Neural progenitor cell (in vitro differentiated cells): ENCODE measurements around the gene HNRNPD. TPM values are rescaled to one million over a fixed set of nuclear protein-coding genes. Genes with fewer than 3 reads are reported as not detected.

Experiments used
- DNase-seq: peaks from one replicate; pipeline ENCODE4 v3.0.0-alpha.2; 2016; ENCODE audit warnings: low spot score
- H2AFZ ChIP-seq: fragments of 200-600 bp; sonication (generic); replicated peaks from 2 replicates; pipeline ENCODE4 v1.6.1; 2016; ENCODE audit warnings: antibody characterized with exemption
- H3F3A ChIP-seq: fragments of 200-600 bp; sonication (generic); 2 replicates; pipeline ENCODE4 v1.6.1; 2016; ENCODE audit warnings: antibody characterized with exemption, low read depth
- H3K27ac ChIP-seq: fragments of 200-600 bp; sonication (generic); 2 replicates; pipeline ENCODE4 v1.5.1; 2016; ENCODE audit warnings: mild to moderate bottlenecking
- H3K27me3 ChIP-seq: fragments of 200-600 bp; sonication (generic); 2 replicates; pipeline ENCODE4 v1.6.1; 2016; ENCODE audit warnings: mild to moderate bottlenecking, moderate library complexity
- H3K36me3 ChIP-seq: fragments of 200-600 bp; sonication (generic); 2 replicates; pipeline ENCODE4 v1.5.1; 2016
- H3K4me1 ChIP-seq: fragments of 200-600 bp; sonication (generic); 2 replicates; pipeline ENCODE4 v1.6.1; 2016; ENCODE audit warnings: mixed run types
- H3K4me2 ChIP-seq: fragments of 200-600 bp; sonication (generic); 2 replicates; pipeline ENCODE4 v1.6.1; 2016
- H3K4me3 ChIP-seq: fragments of 200-600 bp; sonication (generic); 2 replicates; pipeline ENCODE4 v1.5.1; 2016
- H3K79me2 ChIP-seq: fragments of 200-600 bp; sonication (generic); 2 replicates; pipeline ENCODE4 v1.6.1; 2016; ENCODE audit warnings: low read depth
- H3K9ac ChIP-seq: fragments of 200-600 bp; sonication (generic); 2 replicates; pipeline ENCODE4 v1.6.1; 2016
- H3K9me3 ChIP-seq: fragments of 200-600 bp; sonication (generic); 2 replicates; pipeline ENCODE4 v1.5.1; 2016; ENCODE audit warnings: low read depth
- H4K20me1 ChIP-seq: fragments of 200-600 bp; sonication (generic); 2 replicates; pipeline ENCODE4 v1.6.1; 2016; ENCODE audit warnings: low read depth
- H3K27ac Mint-ChIP-seq: 3 replicates; pipeline ENCODE4 v1.8.0; 2021; ENCODE audit warnings: mixed read lengths
- H3K27me3 Mint-ChIP-seq: 2 replicates; pipeline ENCODE4 v1.8.0; 2022; ENCODE audit warnings: low read depth, mild to moderate bottlenecking, inconsistent platforms, moderate library complexity, mixed read lengths; ENCODE audit not compliant: insufficient read depth
- H3K36me3 Mint-ChIP-seq: 3 replicates; pipeline ENCODE4 v1.8.0; 2021; ENCODE audit warnings: mixed read lengths
- H3K4me1 Mint-ChIP-seq: 3 replicates; pipeline ENCODE4 v1.8.0; 2021; ENCODE audit warnings: mixed read lengths
- H3K4me3 Mint-ChIP-seq: 3 replicates; pipeline ENCODE4 v1.8.0; 2021; ENCODE audit warnings: mild to moderate bottlenecking, moderate library complexity, mixed read lengths
- H3K9me3 Mint-ChIP-seq: 3 replicates; pipeline ENCODE4 v1.8.0; 2020; ENCODE audit warnings: mixed read lengths
- CTCF ChIP-seq: fragments of 200-600 bp; sonication (generic); IDR thresholded peaks from 2 replicates; pipeline ENCODE4 v1.5.1; 2017; ENCODE audit warnings: antibody characterized with exemption, mild to moderate bottlenecking
- EZH2 ChIP-seq: fragments of 200-600 bp; sonication (generic); IDR thresholded peaks from 2 replicates; pipeline ENCODE4 v1.6.1; 2017; ENCODE audit warnings: antibody characterized with exemption, mild to moderate bottlenecking, moderate library complexity
- EZH2phosphoT487 ChIP-seq: fragments of 200-600 bp; sonication (generic); IDR thresholded peaks from 2 replicates; pipeline ENCODE4 v1.6.1; 2017; ENCODE audit warnings: antibody characterized with exemption
- total RNA-seq: library from RNA; depleted of rRNA; stranded (reverse); fragments of >200 nt; gene quantifications from 2 replicates; pipeline ENCODE4 v1.2.3, GENCODE V29; 2015; ENCODE audit warnings: low replicate concordance

HNRNPD gene
- total RNA-seq, 1 donor from 2014 or later: 250 TPM

- Mint-ChIP-seq H3K27ac (no peak overlapping the region), H3K4me1 (no peaks in the 10 kb centered on the region), H3K4me3 (no peak overlapping the region), H3K9me3 (peaks cover 13% of the 10 kb centered on the region), H3K27me3 (peaks cover 7% of the 10 kb centered on the region), H3K36me3 (peaks cover 14% of the 10 kb centered on the region)
- H3K4me2 ChIP-seq: no peak overlapping the region
- H3K9ac ChIP-seq: no peak overlapping the region
- H3F3A ChIP-seq: peaks cover 3% of the 10 kb centered on the region
- no peaks in the 10 kb centered on the region for H4K20me1 ChIP-seq
- no peaks in the 10 kb centered on the region for H3K36me3 ChIP-seq
- no peak overlapping the region for H3K27ac ChIP-seq
- no peak for TF ChIP-seq CTCF
- no peak for TF ChIP-seq EZH2
- TF ChIP-seq EZH2phosphoT487: no peak
- no peak for DNase-seq
- no peak overlapping the region for H2AFZ ChIP-seq
- no peaks in the 10 kb centered on the region for H3K9me3 ChIP-seq
- no peak overlapping the region for H3K4me3 ChIP-seq
- H3K27me3 ChIP-seq: no peaks in the 10 kb centered on the region
- H3K4me1 ChIP-seq: no peaks in the 10 kb centered on the region
- no peaks in the 10 kb centered on the region for H3K79me2 ChIP-seq
Observed at GRCh38 chr4:82382751-82383150, 9.0 kb upstream of the HNRNPD start.

GRCh38 chr4:82381661-82382296 is 8.0 kb upstream of the HNRNPD start:
- Histone ChIP-seq H3K36me3 (no peaks in the 10 kb centered on the region), H3K9ac (no peak overlapping the region), H2AFZ (no peak overlapping the region), H4K20me1 (no peaks in the 10 kb centered on the region), H3K4me3 (no peak overlapping the region), H3K27me3 (no peaks in the 10 kb centered on the region), H3K79me2 (peaks cover 7% of the 10 kb centered on the region), H3K9me3 (no peaks in the 10 kb centered on the region), H3K4me2 (no peak overlapping the region), H3K27ac (no peak overlapping the region), H3K4me1 (no peaks in the 10 kb centered on the region), H3F3A (peaks cover 3% of the 10 kb centered on the region)
- H3K9me3 Mint-ChIP-seq: peaks cover 12% of the 10 kb centered on the region
- H3K4me3 Mint-ChIP-seq: no peak overlapping the region
- TF ChIP-seq CTCF (no peak), EZH2phosphoT487 (no peak), EZH2 (no peak)
- no peaks in the 10 kb centered on the region for H3K4me1 Mint-ChIP-seq
- peaks cover 16% of the 10 kb centered on the region for H3K36me3 Mint-ChIP-seq
- no peak for DNase-seq
- peaks cover 9% of the 10 kb centered on the region for H3K27me3 Mint-ChIP-seq
- no peak overlapping the region for H3K27ac Mint-ChIP-seq

- no peak overlapping the region for H3K27ac Mint-ChIP-seq
- peaks cover 9% of the 10 kb centered on the region for H3K27me3 Mint-ChIP-seq
- H3K27me3 ChIP-seq: no peaks in the 10 kb centered on the region
- no peaks in the 10 kb centered on the region for H4K20me1 ChIP-seq
- H3K4me1 Mint-ChIP-seq: peaks cover 3% of the 10 kb centered on the region
- no peaks in the 10 kb centered on the region for H3K36me3 ChIP-seq
- no peak overlapping the region for H3K4me2 ChIP-seq
- H3K79me2 ChIP-seq: peaks cover 12% of the 10 kb centered on the region
- no peak for DNase-seq
- TF ChIP-seq CTCF: no peak
- TF ChIP-seq EZH2phosphoT487: no peak
- no peak for TF ChIP-seq EZH2
- no peak overlapping the region for H3K27ac ChIP-seq
- peaks cover 18% of the 10 kb centered on the region for H3K36me3 Mint-ChIP-seq
- no peak overlapping the region for H3K4me3 Mint-ChIP-seq
- H3K9me3 Mint-ChIP-seq: peaks cover 10% of the 10 kb centered on the region
- no peak overlapping the region for H3K9ac ChIP-seq
- no peaks in the 10 kb centered on the region for H3K4me1 ChIP-seq
- H3K9me3 ChIP-seq: no peaks in the 10 kb centered on the region
- no peak overlapping the region for H2AFZ ChIP-seq
- H3F3A ChIP-seq: peaks cover 3% of the 10 kb centered on the region
- H3K4me3 ChIP-seq: no peak overlapping the region
Observed at GRCh38 chr4:82381235-82381634, 7.4 kb upstream of the HNRNPD start.
